ENCODE data around the gene KRAS. TPM values are rescaled to one million over a fixed set of nuclear protein-coding genes. Genes with fewer than 3 reads are reported as not detected.

The KRAS gene
- total and polyA plus RNA-seq, 2 donors from 2014 or later: 7.5 to 43.7 TPM

DNA sequence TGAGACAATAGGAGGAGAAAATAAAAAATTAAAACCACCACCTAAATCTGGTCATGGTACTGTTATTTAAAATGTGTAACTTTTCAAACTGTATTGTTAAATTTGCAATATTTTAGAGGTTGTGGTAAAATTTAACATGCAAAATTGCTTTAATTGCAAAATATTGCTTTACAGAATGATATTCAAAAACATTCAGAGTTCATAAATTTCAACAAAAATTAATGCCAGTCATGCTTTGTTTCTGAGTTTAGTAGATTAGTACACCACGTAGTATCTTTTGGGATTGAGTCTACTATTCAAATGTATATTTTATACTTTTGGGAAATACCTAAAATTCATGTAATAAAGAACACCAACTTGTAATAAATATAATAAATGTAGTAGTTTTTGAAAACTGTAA lies 37.4 kb downstream of the KRAS start:
- intact Hi-C loops (cut with DNase I): no loop called here
- no peak overlapping the region for H3K27ac ChIP-seq (ENCODE audit: low read depth in 2 of 2, low read length in 2 of 2)
- peaks cover 0 to 7% (median 0%) of the 10 kb centered on the region in 3 donors for H3K36me3 ChIP-seq (ENCODE audit: control insufficient read depth in 2 of 3, insufficient read depth in 3 of 3, low read length in 3 of 3)
- FAIRE-seq: peak; percentile 45
- TF ChIP-seq, protein P1, sequence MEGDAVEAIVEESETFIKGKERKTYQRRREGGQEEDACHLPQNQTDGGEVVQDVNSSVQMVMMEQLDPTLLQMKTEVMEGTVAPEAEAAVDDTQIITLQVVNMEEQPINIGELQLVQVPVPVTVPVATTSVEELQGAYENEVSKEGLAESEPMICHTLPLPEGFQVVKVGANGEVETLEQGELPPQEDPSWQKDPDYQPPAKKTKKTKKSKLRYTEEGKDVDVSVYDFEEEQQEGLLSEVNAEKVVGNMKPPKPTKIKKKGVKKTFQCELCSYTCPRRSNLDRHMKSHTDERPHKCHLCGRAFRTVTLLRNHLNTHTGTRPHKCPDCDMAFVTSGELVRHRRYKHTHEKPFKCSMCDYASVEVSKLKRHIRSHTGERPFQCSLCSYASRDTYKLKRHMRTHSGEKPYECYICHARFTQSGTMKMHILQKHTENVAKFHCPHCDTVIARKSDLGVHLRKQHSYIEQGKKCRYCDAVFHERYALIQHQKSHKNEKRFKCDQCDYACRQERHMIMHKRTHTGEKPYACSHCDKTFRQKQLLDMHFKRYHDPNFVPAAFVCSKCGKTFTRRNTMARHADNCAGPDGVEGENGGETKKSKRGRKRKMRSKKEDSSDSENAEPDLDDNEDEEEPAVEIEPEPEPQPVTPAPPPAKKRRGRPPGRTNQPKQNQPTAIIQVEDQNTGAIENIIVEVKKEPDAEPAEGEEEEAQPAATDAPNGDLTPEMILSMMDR (IDR thresholded peaks at IDR 0.05; ENCODE audit: borderline replicate concordance, extremely low read depth, insufficient read depth): no peak
- H3K9ac ChIP-seq (ENCODE audit: low read length in 3 of 3): no peak overlapping the region
- H3K27me3 ChIP-seq (ENCODE audit: control insufficient read depth, insufficient read depth, low read length): no peaks in the 10 kb centered on the region
- H3K4me3 ChIP-seq (ENCODE audit: low read length in 3 of 3): no peak overlapping the region
- DNase-seq: no peak
- peaks cover 0 to 3% (median 0%) of the 10 kb centered on the region in 3 donors for H3K4me1 ChIP-seq (ENCODE audit: control insufficient read depth in 2 of 3, insufficient read depth in 2 of 3, low read depth in 1 of 3, low read length in 3 of 3)
- no peaks in the 10 kb centered on the region for H3K9me3 ChIP-seq (ENCODE audit: control insufficient read depth in 2 of 3, insufficient read depth in 1 of 3, low read length in 3 of 3)

DNA sequence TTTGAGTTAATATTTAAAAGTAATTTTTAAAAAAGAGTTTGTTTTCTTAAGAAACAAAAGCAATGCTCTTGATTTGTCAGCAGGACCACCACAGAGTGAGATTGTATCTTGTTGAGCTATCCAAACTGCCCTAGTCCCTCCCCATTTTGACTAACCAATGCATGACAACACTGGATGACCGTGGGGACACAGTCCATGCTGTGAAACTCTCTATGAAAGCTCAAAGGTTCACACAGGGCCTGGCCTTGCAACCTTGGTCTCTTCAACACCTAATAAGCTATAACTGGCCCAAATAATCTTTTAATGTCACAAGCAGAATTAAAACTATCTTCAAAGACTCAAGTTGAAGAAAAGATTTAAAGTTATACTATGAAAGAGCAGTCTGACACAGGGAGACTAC lies 42.2 kb downstream of the KRAS start:
- no peak for DNase-seq
- intact Hi-C loops (cut with DNase I): no loop called here
- TF ChIP-seq, protein P1 (IDR thresholded peaks at IDR 0.05; ENCODE audit: borderline replicate concordance, extremely low read depth, insufficient read depth): no peak
- H3K36me3 ChIP-seq (ENCODE audit: control insufficient read depth in 2 of 3, insufficient read depth in 3 of 3, low read length in 3 of 3): peaks cover 0 to 10% (median 2%) of the 10 kb centered on the region in 3 donors
- H3K4me3 ChIP-seq (ENCODE audit: low read length in 3 of 3): no peak overlapping the region
- H3K9ac ChIP-seq (ENCODE audit: low read length in 3 of 3): no peak overlapping the region
- no peak overlapping the region for H3K27ac ChIP-seq (ENCODE audit: low read depth in 2 of 2, low read length in 2 of 2)
- H3K4me1 ChIP-seq (ENCODE audit: control insufficient read depth in 2 of 3, insufficient read depth in 2 of 3, low read depth in 1 of 3, low read length in 3 of 3): no peaks in the 10 kb centered on the region
- H3K9me3 ChIP-seq (ENCODE audit: control insufficient read depth in 2 of 3, insufficient read depth in 1 of 3, low read length in 3 of 3): no peaks in the 10 kb centered on the region
- no peaks in the 10 kb centered on the region for H3K27me3 ChIP-seq (ENCODE audit: control insufficient read depth, insufficient read depth, low read length)
- FAIRE-seq: no peak

GRCh38 chr12:25207846-25208245 lies 42.9 kb downstream of the KRAS start:
- no peak overlapping the region for H3K4me3 ChIP-seq (ENCODE audit: low read length in 3 of 3)
- H3K9me3 ChIP-seq (ENCODE audit: control insufficient read depth in 2 of 3, insufficient read depth in 1 of 3, low read length in 3 of 3): no peaks in the 10 kb centered on the region
- H3K27ac ChIP-seq (ENCODE audit: low read depth in 2 of 2, low read length in 2 of 2): no peak overlapping the region
- H3K9ac ChIP-seq (ENCODE audit: low read length in 3 of 3): no peak overlapping the region
- TF ChIP-seq, protein P1 (IDR thresholded peaks at IDR 0.05; ENCODE audit: borderline replicate concordance, extremely low read depth, insufficient read depth): no peak
- intact Hi-C loops (cut with DNase I): no loop called here
- no peak for DNase-seq
- no peak for FAIRE-seq
- H3K27me3 ChIP-seq (ENCODE audit: control insufficient read depth, insufficient read depth, low read length): no peaks in the 10 kb centered on the region
- H3K4me1 ChIP-seq (ENCODE audit: control insufficient read depth in 2 of 3, insufficient read depth in 2 of 3, low read depth in 1 of 3, low read length in 3 of 3): no peaks in the 10 kb centered on the region
- peaks cover 0 to 10% (median 2%) of the 10 kb centered on the region in 3 donors for H3K36me3 ChIP-seq (ENCODE audit: control insufficient read depth in 2 of 3, insufficient read depth in 3 of 3, low read length in 3 of 3)

DNA sequence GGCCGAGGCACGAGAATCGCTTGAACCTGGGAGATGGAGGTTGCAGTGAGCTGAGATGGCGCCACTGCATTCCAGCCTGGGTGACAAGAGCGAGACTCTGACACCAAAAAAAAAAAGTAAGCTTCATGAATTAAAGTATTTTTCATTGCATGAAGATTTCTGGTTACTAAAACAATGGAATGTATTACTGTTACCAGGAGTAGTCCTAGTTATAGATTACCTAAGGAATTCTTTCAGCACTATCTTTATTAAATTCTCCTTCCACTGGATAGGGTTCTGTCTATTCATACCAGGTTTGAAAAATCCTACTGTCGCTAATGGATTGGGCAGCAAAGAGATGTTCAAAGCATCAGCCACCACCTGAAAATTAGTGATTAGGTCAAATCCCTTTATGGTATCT lies 43.3 kb downstream of the KRAS start:
- no peaks in the 10 kb centered on the region for H3K27me3 ChIP-seq (ENCODE audit: control insufficient read depth, insufficient read depth, low read length)
- TF ChIP-seq, protein P1 (IDR thresholded peaks at IDR 0.05; ENCODE audit: borderline replicate concordance, extremely low read depth, insufficient read depth): no peak
- no peaks in the 10 kb centered on the region for H3K4me1 ChIP-seq (ENCODE audit: control insufficient read depth in 2 of 3, insufficient read depth in 2 of 3, low read depth in 1 of 3, low read length in 3 of 3)
- no peak for DNase-seq
- H3K4me3 ChIP-seq (ENCODE audit: low read length in 3 of 3): no peak overlapping the region
- intact Hi-C loops (cut with DNase I): no loop called here
- no peak overlapping the region for H3K9ac ChIP-seq (ENCODE audit: low read length in 3 of 3)
- H3K27ac ChIP-seq (ENCODE audit: low read depth in 2 of 2, low read length in 2 of 2): no peak overlapping the region
- H3K36me3 ChIP-seq (ENCODE audit: control insufficient read depth in 2 of 3, insufficient read depth in 3 of 3, low read length in 3 of 3): peaks cover 0 to 10% (median 2%) of the 10 kb centered on the region in 3 donors
- H3K9me3 ChIP-seq (ENCODE audit: control insufficient read depth in 2 of 3, insufficient read depth in 1 of 3, low read length in 3 of 3): no peaks in the 10 kb centered on the region
- no peak for FAIRE-seq

Data from kidney (tissue), 14 donors.